Gastroesophageal sphincter (tissue), 3 donors: ENCODE measurements around the gene IVD.

ENCODE experiments used
- CTCF ChIP-seq, 4 experiments: fragments of 200-600 bp in 2 of 4; fragments of 450-650 bp in 2 of 4; sonication (generic) in 1 of 4; IDR thresholded peaks; one replicate each; pipeline ENCODE4 v1.5.1; 2017 to 2019; ENCODE audit warnings: antibody characterized with exemption in 4 of 4, mild to moderate bottlenecking in 2 of 4, moderate library complexity in 2 of 4
- POLR2A ChIP-seq, 2 donors: fragments of 450-650 bp; IDR thresholded peaks; one replicate each; pipeline ENCODE4 v1.6.1; 2017; ENCODE audit warnings: antibody characterized with exemption in 2 of 2, mild to moderate bottlenecking in 2 of 2, moderate library complexity in 1 of 2
- POLR2AphosphoS5 ChIP-seq: sonication (generic); formaldehyde crosslinking; IDR thresholded peaks from one replicate; pipeline ENCODE4 v1.6.1; 2017; ENCODE audit warnings: antibody characterized with exemption

- TF ChIP-seq CTCF (IDR thresholded peaks at IDR 0.05) (no peak), POLR2AphosphoS5 (no peak), POLR2A (IDR thresholded peaks at IDR 0.05) (no peak)
These were observed 40.6 kb upstream of the IVD start for GRCh38 chr15:40365016-40365415.
